Ectodermal cell (in vitro differentiated cells): ENCODE measurements around the gene AK8. TPM values are rescaled to one million over a fixed set of nuclear protein-coding genes. Genes with fewer than 3 reads are reported as not detected.
A peak's percentile ranks its signal among the peaks of the same experiment; 100 is the strongest.

Experiments
- H3K27ac ChIP-seq: 2 replicates; pipeline ENCODE4 v1.7.0; 2013; ENCODE audit warnings: mild to moderate bottlenecking, low read depth, low read length; ENCODE audit not compliant: insufficient read depth, poor library complexity, severe bottlenecking
- H3K27me3 ChIP-seq: 2 replicates; pipeline ENCODE4 v1.7.0; 2013; ENCODE audit warnings: mild to moderate bottlenecking, low read length; ENCODE audit not compliant: insufficient read depth, control insufficient read depth, poor library complexity, severe bottlenecking
- H3K36me3 ChIP-seq: one replicate; pipeline ENCODE4 v1.7.0; 2013; ENCODE audit warnings: low read length; ENCODE audit not compliant: control insufficient read depth, insufficient read depth
- H3K4me1 ChIP-seq: one replicate; pipeline ENCODE4 v1.7.0; 2013; ENCODE audit warnings: low read length; ENCODE audit not compliant: control insufficient read depth, insufficient read depth
- H3K4me3 ChIP-seq: 2 replicates; pipeline ENCODE4 v1.7.0; 2013; ENCODE audit warnings: low read depth, low read length, control low read depth; ENCODE audit not compliant: insufficient read depth
- H3K9me3 ChIP-seq: 2 replicates; pipeline ENCODE4 v1.7.0; 2013; ENCODE audit warnings: mild to moderate bottlenecking, low read length, moderate library complexity; ENCODE audit not compliant: control insufficient read depth
- WGBS, 2 experiments: methylation state at CpG; one replicate each; pipeline ENCODE4 v1.1.7; 2013; ENCODE audit warnings: missing lambda C conversion rate in 2 of 2; 5-methylcytosine and 5-hydroxymethylcytosine counted together
- polyA plus RNA-seq, 4 experiments: library from polyadenylated mRNA; stranded (reverse); fragments of 50-300 nt; gene quantifications; one replicate each; pipeline ENCODE4 v1.2.3, GENCODE V29; 2013

AK8 gene, protein sequence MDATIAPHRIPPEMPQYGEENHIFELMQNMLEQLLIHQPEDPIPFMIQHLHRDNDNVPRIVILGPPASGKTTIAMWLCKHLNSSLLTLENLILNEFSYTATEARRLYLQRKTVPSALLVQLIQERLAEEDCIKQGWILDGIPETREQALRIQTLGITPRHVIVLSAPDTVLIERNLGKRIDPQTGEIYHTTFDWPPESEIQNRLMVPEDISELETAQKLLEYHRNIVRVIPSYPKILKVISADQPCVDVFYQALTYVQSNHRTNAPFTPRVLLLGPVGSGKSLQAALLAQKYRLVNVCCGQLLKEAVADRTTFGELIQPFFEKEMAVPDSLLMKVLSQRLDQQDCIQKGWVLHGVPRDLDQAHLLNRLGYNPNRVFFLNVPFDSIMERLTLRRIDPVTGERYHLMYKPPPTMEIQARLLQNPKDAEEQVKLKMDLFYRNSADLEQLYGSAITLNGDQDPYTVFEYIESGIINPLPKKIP
- 2.5 TPM for polyA plus RNA-seq (2013, experiment 1 of 4)
- polyA plus RNA-seq (2013, experiment 2 of 4): 1.7 TPM
- 1.3 TPM for polyA plus RNA-seq (2013, experiment 3 of 4)
- polyA plus RNA-seq (2013, experiment 4 of 4): 2.1 TPM

DNA sequence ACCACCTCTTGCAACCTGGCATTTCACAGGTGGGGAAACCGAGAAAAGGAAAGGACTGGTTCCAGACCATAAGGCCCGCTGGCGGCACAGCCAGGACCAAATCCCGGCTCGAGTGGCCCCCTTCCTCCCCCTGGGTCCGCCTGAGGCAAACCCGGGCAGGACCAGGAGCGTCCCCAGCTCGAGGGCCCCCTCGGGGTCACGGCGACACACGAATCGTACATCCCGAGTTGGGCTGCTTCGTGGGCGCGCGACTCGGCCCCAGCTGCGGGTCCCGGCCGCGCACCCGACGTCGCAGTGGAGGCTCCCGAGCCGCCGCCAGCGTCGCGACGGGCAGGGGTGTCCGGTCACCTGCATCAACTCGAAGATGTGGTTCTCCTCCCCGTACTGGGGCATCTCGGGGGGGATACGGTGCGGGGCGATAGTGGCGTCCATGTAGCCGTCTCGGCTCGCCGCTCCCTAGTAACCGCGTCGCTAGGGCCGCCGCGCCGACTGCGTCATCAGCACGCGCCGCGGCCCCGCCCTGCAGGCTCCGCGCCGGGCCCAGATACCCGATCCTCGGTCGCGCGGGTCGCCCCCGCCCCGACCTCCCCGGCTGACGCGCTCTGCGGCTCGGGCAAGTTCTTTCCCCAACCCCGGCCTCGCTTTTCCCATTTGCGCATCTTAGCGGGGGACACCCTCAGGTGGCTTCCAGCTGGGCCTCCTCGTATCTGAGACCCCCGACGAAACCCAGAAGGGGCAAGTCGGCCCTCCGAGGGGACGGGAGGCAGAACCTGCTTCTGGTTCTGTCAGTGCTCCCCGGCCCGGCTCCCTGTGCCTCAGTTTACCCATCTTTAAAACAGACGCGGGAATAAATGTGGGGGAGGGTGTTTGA is at the start of gene AK8:
Gene AK8, minus strand, starts transcription at position 461 of the 871 bp plus-strand sequence. Its CDS starts 29 bp downstream, at position 432.
- Histone ChIP-seq H3K27me3 (peaks cover 24% of the 10 kb centered on the region), H3K4me3 (peak within 1 kb of the TSS; percentile 74), H3K9me3 (no peaks in the 10 kb centered on the region), H3K27ac (no peak within 1 kb of the TSS), H3K4me1 (no peaks in the 10 kb centered on the region), H3K36me3 (no peaks in the 10 kb centered on the region)
- whole genome bisulfite sequencing, 2 experiments: 1 to 2% methylated on average over 89 of the region's 89 CpGs

DNA sequence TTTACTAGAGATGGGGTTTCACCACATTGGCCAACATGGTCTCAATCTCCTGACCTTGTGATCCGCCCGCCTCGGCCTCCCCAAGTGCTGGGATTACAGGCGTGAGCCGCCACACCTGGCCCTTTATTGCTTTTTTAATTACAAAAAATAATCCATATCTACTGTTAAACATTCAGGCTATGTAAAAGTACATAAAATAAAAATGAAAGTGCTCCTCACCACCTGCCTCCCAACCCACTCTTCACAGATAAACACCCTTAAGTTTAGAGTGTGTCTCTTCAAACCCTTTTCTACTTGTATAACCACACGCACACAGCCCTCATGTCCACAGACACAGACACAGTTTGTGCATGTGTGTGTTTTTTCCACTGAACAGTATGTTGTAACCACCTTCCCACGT is 49.6 kb upstream of the AK8 start:
- Histone ChIP-seq H3K9me3 (no peaks in the 10 kb centered on the region), H3K27me3 (no peaks in the 10 kb centered on the region), H3K27ac (no peak overlapping the region), H3K4me3 (no peak overlapping the region), H3K36me3 (peaks cover 19% of the 10 kb centered on the region), H3K4me1 (no peaks in the 10 kb centered on the region)
- WGBS, 2 experiments: 81 to 86% methylated on average over 7 of the region's 7 CpGs

DNA sequence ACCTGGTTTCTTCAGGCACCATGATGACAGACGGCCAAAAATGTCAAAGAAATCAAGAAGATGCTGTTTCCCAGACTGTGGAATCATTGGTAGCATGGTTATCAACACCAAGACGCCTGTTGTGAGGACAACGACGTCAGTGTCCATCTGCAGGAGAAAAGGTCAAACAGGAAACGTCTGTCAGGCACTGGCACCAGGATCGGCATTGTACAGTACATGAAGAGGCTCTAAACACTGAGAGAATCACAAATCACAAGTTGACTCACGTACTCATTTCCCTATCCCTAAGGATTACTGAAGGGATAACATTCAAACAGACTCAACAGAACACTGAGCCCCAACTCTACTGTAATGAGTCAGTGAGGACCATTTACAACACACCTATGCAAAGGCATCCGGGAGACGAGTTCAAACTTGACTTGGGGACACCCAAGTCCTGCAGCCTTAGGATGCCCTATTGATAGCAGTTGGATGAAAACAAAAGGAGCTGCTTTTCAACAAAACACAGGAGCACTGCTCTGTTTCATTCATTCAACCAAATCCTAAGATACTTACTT is 45.3 kb upstream of the AK8 start:
- H3K36me3 ChIP-seq: peaks cover 34% of the 10 kb centered on the region
- no peak overlapping the region for H3K4me3 ChIP-seq
- no peaks in the 10 kb centered on the region for H3K4me1 ChIP-seq
- 94 to 96% methylated on average over 9 of the region's 9 CpGs for WGBS, 2 experiments
- H3K27ac ChIP-seq: no peak overlapping the region
- no peaks in the 10 kb centered on the region for H3K9me3 ChIP-seq
- H3K27me3 ChIP-seq: no peaks in the 10 kb centered on the region

DNA sequence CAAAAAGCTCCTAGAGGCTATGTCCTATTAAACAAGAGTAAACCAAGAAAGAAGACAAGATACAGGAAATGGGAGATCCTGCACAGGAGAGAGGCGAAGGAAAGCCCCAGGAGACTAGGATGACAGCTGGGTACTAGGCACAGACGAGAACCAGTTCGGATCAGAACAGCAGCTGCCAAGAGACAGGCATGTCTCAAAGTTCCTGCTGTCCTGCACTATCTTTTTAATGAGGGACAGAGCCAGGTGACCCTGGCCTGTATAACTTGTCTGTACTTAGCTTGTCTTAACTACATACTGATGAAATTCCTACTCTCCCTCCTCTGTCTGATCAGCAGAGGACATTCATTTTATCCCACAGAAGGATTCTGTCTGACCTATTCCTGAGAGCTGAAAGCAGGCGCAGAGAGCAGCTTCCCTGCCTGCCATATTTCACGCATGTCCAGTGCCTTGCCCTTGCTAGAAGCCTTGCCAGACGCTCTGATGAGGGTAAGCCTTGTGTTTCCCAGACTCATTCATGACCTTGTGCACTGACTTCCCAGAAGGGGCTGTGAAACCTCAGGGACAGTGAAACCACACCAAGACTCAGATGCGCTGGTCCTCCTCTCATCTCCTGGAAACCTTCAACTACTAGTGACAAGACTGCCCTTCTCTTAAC is 41.7 kb upstream of the AK8 start:
- H3K36me3 ChIP-seq: peaks cover 30% of the 10 kb centered on the region
- WGBS, 2 experiments: 95 to 96% methylated on average over 7 of the region's 7 CpGs

DNA sequence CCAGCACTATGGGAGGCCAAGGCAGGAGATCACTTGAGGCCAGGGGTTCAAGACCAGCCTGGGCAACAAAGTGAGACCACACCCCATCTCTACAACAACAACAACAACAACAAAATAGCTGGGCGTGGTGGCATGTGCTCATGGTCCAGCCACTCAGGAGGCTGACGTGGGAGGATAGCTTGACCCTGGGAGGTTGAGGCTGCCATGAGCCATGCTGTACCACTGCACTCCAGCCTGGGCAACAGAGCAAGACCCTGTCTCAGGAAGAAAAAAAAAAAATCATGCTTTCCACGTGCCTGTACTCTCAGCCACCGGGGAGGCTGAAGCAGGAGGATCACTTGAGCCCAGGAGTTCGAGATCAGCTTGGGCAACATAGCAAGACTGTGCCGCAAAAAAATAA is 36.8 kb upstream of the AK8 start:
- Histone ChIP-seq H3K4me3 (no peak overlapping the region), H3K27me3 (no peaks in the 10 kb centered on the region), H3K4me1 (no peaks in the 10 kb centered on the region), H3K9me3 (no peaks in the 10 kb centered on the region), H3K27ac (no peak overlapping the region), H3K36me3 (peaks cover 13% of the 10 kb centered on the region)
- WGBS, 2 experiments: 89 to 91% methylated on average over 6 of the region's 6 CpGs

More for the DNA sequence above, 41.7 kb upstream of the AK8 start:
- Histone ChIP-seq H3K27me3 (no peaks in the 10 kb centered on the region), H3K4me3 (no peak overlapping the region), H3K4me1 (no peaks in the 10 kb centered on the region), H3K9me3 (no peaks in the 10 kb centered on the region), H3K27ac (no peak overlapping the region)

DNA sequence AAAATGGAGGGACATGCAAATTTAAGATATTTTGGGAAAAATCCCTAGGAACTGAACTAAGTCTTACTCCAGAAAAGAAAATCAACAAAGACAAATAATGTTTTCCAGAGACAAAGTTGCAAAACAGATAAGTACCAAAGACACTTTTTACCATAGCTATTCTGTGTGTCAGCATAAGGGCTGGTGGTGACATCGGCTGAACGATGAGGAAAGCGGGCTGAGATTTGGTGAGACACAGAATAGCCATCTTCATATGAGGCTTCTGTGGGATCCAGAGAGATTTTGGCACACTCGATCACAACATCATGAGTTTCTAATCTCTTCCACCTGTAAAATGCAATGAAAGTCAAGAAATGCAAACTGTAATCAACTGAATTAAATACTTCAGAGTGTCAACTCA is 34.0 kb upstream of the AK8 start:
- WGBS, 2 experiments: 95 to 99% methylated on average over 4 of the region's 4 CpGs
- Histone ChIP-seq H3K4me3 (no peak overlapping the region), H3K9me3 (no peaks in the 10 kb centered on the region), H3K27ac (no peak overlapping the region), H3K4me1 (no peaks in the 10 kb centered on the region), H3K27me3 (no peaks in the 10 kb centered on the region), H3K36me3 (peaks cover 16% of the 10 kb centered on the region)

DNA sequence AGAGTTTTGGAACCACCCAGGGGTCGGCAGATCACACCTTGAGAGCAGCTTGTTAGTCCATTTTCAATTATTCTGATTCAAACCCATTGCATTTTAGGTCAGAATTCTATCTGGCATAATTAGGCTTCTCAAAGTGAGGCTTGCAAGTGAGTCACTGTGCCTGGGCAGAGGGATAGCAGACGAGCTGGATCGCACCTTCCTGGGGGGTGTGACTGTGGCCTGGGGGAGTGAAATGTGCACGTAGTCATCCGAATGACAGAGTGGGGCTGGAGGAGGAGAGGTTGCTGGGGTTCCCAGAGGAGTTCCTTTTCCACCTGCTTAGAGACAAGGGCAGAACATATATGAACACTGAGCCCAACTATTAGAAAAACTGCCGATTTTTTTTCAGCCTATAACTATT is 32.3 kb upstream of the AK8 start:
- Histone ChIP-seq H3K36me3 (peaks cover 18% of the 10 kb centered on the region), H3K27ac (no peak overlapping the region), H3K27me3 (no peaks in the 10 kb centered on the region), H3K4me1 (no peaks in the 10 kb centered on the region), H3K4me3 (no peak overlapping the region), H3K9me3 (no peaks in the 10 kb centered on the region)
- WGBS, 2 experiments: 93 to 95% methylated on average over 6 of the region's 6 CpGs

DNA sequence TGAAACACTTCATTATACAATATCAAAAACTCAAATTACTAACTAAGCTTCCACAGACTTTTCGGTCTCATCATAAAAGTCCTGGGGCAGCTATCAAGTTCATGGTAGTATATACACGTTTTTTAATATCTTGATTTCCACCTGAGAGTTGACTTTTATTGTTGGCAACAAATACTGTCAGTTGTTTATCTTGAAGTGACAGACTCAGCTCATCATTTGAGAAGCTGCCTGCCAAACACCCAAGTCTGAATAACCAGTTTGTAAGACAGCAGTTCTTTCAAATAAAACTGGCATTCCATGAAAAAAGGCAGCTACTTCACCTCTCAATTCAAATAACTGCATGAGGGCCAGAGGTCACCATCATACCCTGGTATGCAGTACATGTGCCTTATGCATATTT is 31.2 kb upstream of the AK8 start:
- no peak overlapping the region for H3K4me3 ChIP-seq
- H3K4me1 ChIP-seq: no peaks in the 10 kb centered on the region
- H3K9me3 ChIP-seq: no peaks in the 10 kb centered on the region
- 93 to 97% methylated on average over 2 of the region's 2 CpGs for WGBS, 2 experiments
- H3K27ac ChIP-seq: no peak overlapping the region
- H3K27me3 ChIP-seq: no peaks in the 10 kb centered on the region
- H3K36me3 ChIP-seq: peaks cover 18% of the 10 kb centered on the region

DNA sequence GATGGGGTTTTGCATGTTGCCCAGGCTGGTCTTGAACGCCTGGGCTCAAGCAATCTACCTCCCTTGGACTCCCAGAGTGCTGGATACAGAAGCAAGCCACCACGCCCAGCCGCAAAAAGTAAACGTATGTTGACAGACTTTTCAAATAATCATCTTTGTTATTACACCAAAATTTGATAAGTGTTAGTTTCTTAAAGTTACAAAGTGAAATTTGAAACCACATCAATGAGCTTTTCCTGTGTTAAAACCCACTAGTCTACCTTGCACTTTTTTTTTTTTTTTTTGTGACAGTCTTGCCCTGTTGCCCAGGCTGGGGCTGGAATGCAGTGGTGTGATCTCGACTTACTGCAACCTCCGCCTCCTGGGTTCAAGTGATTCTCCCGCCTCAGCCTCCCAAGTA is 30.6 kb upstream of the AK8 start:
- WGBS, 2 experiments: 98% methylated on average over 7 of the region's 7 CpGs
- H3K4me1 ChIP-seq: no peaks in the 10 kb centered on the region

More for the DNA sequence above, 30.6 kb upstream of the AK8 start:
- Histone ChIP-seq H3K36me3 (peaks cover 18% of the 10 kb centered on the region), H3K27me3 (no peaks in the 10 kb centered on the region), H3K9me3 (no peaks in the 10 kb centered on the region), H3K27ac (no peak overlapping the region), H3K4me3 (no peak overlapping the region)
